Cardiac muscle cell (in vitro differentiated cells and primary cell): ENCODE data around the gene C3orf18. TPM values are rescaled to one million over a fixed set of nuclear protein-coding genes. Genes with fewer than 3 reads are reported as not detected.

Experiments used
- DNase-seq, 2 donors: peaks; one replicate each; pipeline versions ENCODE4 v3.0.0 to v3.0.0-alpha.2; 2010 to 2017; ENCODE audit warnings: low read depth in 1 of 2, low spot score in 1 of 2
- H3K27ac ChIP-seq: fragments of 200-600 bp; sonication (generic); 2 replicates; pipeline ENCODE4 v1.5.1; 2016
- H3K27me3 ChIP-seq: fragments of 200-600 bp; sonication (generic); 2 replicates; pipeline ENCODE4 v1.6.0; 2016; ENCODE audit warnings: control low read depth
- H3K36me3 ChIP-seq: fragments of 200-600 bp; sonication (generic); 2 replicates; pipeline ENCODE4 v1.5.1; 2016; ENCODE audit warnings: control low read depth
- H3K4me1 ChIP-seq: fragments of 200-600 bp; sonication (generic); 2 replicates; pipeline ENCODE4 v1.8.1; 2017; ENCODE audit warnings: low read depth, mild to moderate bottlenecking, mixed run types
- H3K4me3 ChIP-seq: fragments of 200-600 bp; sonication (generic); 2 replicates; pipeline ENCODE4 v1.5.1; 2016; ENCODE audit warnings: mild to moderate bottlenecking
- H3K9me3 ChIP-seq: fragments of 200-600 bp; sonication (generic); 2 replicates; pipeline ENCODE4 v1.5.1; 2017; ENCODE audit warnings: low read depth, mild to moderate bottlenecking, control low read depth
- CTCF ChIP-seq: IDR thresholded peaks from 2 replicates; pipeline ENCODE4 v1.5.1; 2012; ENCODE audit warnings: low read depth, mild to moderate bottlenecking, low read length
- polyA plus RNA-seq: library from polyadenylated mRNA; unstranded; fragments of >200 nt; fragmentation: Nextera tagmentation; extraction: Ambion mirVana; gene quantifications from 2 replicates; pipeline ENCODE4 v1.2.1, GENCODE V29; 2016
- total RNA-seq: library from RNA; depleted of rRNA; stranded (reverse); fragments of >200 nt; gene quantifications from 2 replicates; pipeline ENCODE4 v1.2.3, GENCODE V29; 2016

Gene C3orf18
- total and polyA plus RNA-seq, 2 experiments from 2014 or later: 33.6 to 39.4 TPM

- no peak for TF ChIP-seq CTCF
- no peaks in the 10 kb centered on the region for H3K9me3 ChIP-seq
- no peaks in the 10 kb centered on the region for H3K27me3 ChIP-seq
- no peak overlapping the region for H3K4me3 ChIP-seq
- no peak for DNase-seq
- H3K4me1 ChIP-seq: peaks cover 3% of the 10 kb centered on the region
- no peak overlapping the region for H3K27ac ChIP-seq
- H3K36me3 ChIP-seq: no peaks in the 10 kb centered on the region
Observed at GRCh38 chr3:50573566-50574443, 6.3 kb upstream of the C3orf18 start.

DNA sequence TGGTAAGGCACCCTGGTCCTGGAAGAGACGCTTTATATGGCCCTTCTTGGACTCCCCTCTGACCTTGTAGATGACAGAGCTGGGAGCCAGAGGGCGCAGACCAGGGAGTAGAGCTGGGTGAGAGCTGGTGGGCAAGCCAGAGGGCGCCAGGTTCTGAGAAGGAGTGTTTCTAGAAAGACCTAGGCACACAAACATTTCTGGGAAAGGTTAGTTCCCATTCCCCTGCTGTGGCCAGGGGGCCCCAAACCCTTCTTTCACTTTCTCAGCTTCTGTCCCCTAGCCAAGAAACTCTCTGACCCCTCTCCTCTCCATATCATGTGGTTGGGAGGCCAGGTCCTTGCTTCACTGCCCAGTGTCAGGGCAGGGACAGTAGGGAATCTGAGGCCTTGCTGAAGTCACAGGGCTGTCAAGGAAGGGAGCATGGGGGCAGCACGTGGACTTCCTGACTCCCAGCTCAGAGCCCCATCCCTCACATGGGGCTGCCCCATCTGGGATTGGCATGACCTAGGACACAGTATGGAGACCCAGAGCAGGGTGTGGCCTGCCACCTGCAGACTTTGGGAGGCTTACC is 5.3 kb upstream of the C3orf18 start:
- Histone ChIP-seq H3K4me1 (peaks cover 3% of the 10 kb centered on the region), H3K27me3 (no peaks in the 10 kb centered on the region), H3K27ac (no peak overlapping the region), H3K9me3 (no peaks in the 10 kb centered on the region), H3K36me3 (no peaks in the 10 kb centered on the region), H3K4me3 (no peak overlapping the region)
- DNase-seq: no peak
- no peak for TF ChIP-seq CTCF

DNA sequence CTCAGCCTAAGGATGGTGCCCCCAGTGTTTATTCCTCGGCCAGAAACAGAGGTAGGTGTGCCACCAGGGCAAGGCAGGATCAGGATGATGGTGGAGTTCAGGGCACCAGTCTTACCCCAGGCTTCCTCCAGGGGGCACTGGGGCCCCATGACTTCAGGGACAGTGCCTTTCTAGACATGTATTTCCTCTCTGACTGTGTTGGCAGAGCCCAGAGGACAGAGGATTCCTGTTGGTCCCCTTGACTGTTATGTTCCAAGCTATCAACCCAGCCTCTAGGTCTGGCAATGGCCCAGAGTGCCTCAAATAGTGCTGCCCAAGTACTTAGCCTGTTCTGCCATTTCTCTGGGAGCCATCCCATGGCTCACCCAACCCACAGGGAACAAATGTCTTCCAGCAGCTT is 4.6 kb upstream of the C3orf18 start:
- peak; percentile 75 to 78 for DNase-seq
- H3K4me1 ChIP-seq: peaks cover 3% of the 10 kb centered on the region

GRCh38 chr3:50571486-50571885 is 3.9 kb upstream of the C3orf18 start:
- Histone ChIP-seq H3K27me3 (no peaks in the 10 kb centered on the region), H3K36me3 (no peaks in the 10 kb centered on the region), H3K27ac (no peak overlapping the region), H3K9me3 (no peaks in the 10 kb centered on the region), H3K4me3 (no peak overlapping the region), H3K4me1 (peaks cover 3% of the 10 kb centered on the region)
- DNase-seq: no peak
- no peak for TF ChIP-seq CTCF

More for the DNA sequence above, 4.6 kb upstream of the C3orf18 start:
- Histone ChIP-seq H3K36me3 (no peaks in the 10 kb centered on the region), H3K27me3 (no peaks in the 10 kb centered on the region), H3K9me3 (no peaks in the 10 kb centered on the region), H3K4me3 (no peak overlapping the region), H3K27ac (no peak overlapping the region)
- peak; percentile 93 for TF ChIP-seq CTCF

GRCh38 chr3:50570508-50571279 is 3.1 kb upstream of the C3orf18 start:
- Histone ChIP-seq H3K27me3 (no peaks in the 10 kb centered on the region), H3K4me3 (peak overlapping the region; percentile 72), H3K9me3 (no peaks in the 10 kb centered on the region), H3K27ac (no peak overlapping the region), H3K36me3 (no peaks in the 10 kb centered on the region), H3K4me1 (peaks cover 3% of the 10 kb centered on the region)
- no peak for TF ChIP-seq CTCF
- no peak for DNase-seq
